CD4-positive, alpha-beta T cell treated with Interferon alpha-2 for 1 hour (primary cell): ENCODE results near the gene RSAD1.

Source experiments
- DNase-seq, 2 donors: peaks; one replicate each; pipeline ENCODE4 v3.0.0-alpha.2; 2020 to 2022

The RSAD1 gene

DNA sequence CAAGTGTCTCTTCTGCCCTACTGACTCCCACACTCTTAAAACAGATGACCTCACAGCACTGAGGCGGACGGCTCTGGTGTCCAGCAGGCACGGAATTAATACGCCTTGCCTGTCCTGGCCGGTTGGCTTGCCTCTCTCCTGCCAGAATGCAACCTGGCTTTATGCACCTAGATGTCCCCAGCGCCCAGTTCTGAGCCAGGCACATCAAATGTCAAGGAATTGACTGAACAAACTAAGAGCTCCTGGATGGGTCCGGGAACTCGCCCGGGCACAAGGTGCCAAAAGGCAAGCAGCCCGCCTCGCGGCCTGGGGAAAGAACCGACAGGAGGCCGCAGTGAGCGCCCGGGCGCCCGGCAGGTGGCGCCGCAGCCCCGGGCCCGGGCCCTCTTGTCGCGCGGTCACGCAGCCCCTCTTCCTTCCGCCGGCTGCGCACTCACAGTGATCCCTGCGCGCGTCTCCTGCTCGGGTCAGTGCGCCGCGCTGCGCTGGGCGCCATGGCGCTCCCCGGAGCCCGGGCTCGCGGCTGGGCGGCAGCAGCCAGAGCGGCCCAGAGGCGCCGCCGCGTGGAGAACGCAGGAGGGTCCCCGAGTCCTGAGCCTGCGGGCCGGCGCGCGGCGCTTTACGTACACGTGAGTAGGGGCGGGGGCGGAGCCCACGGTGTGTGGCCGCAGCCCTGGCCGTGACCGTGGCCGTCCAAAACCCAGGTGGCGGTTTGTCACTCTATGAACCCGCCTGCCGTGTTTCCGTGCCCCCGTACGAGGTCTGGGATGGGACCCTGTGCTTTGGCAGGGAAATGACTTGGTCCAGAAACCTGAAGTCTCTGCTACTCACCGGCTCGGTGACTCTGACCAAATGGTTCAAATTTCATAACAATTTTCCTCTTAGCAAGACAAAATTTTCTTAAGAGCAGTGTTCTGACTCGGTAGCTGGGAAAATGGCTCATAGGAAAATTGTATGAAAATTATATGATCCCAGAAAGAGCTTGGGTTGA is at the start of gene RSAD1:
Gene RSAD1 (plus strand): TSS at position 470 of the 991 bp plus-strand sequence. CDS start 25 bp downstream, at position 495.
- peak; percentile 89 to 90 for DNase-seq

DNA sequence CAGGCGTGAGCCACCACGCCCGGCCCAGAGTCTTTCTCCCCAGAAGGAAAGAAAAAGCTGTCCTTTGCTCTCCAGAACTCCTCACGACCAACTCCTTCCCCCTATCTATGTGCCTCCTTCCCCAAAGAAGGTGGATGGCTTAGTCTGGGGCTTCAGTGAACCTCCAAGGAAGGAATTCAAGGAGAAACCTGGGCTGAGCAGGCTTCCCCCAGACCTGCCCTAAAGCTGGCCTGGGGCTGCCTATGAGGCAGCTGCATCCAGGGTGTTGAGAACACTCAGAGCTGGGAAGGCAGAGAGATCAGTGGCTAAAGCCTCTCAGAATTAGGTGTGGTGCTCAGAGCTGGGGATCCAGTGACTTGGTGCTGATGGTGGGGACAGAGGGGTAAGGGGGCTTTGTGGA is 48.9 kb upstream of the RSAD1 start:
- DNase-seq: no peak

DNA sequence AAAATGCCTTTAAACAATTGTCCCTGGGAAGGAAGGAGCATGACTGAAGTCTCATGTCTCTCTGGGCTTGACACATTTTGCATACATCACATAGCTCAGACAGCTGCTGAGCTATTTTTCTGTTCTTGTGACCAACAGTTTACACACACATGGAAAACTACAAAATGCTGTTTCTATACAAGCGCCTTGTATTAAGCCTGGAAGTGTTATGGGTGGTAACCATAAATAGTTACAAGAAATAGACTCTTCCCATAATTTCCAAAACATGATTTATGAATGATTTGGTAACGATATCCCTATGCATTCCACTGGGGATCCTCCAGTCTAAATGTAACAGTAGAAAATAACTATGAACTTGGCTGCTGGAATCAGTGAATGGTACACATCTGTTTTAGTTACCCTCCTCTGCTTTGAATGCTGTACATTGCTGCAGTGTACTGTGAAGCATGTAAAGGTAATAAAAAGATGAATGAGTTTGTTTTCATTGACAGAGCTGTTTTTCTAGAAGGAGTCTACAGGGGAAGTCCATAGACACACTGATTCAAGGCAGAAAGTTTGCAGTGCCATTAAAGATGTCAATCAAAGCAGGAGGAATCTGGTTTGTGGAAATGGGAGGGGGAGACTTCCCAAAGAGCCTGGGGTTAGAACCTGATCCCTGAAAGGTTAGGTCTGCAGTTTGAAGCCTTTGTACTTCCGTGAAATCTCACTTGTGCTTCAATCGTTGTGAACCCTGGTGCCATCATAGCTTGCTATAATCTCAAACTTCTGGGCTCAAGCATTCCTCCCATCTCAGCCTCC is 47.6 kb upstream of the RSAD1 start:
- DNase-seq: no peak

DNA sequence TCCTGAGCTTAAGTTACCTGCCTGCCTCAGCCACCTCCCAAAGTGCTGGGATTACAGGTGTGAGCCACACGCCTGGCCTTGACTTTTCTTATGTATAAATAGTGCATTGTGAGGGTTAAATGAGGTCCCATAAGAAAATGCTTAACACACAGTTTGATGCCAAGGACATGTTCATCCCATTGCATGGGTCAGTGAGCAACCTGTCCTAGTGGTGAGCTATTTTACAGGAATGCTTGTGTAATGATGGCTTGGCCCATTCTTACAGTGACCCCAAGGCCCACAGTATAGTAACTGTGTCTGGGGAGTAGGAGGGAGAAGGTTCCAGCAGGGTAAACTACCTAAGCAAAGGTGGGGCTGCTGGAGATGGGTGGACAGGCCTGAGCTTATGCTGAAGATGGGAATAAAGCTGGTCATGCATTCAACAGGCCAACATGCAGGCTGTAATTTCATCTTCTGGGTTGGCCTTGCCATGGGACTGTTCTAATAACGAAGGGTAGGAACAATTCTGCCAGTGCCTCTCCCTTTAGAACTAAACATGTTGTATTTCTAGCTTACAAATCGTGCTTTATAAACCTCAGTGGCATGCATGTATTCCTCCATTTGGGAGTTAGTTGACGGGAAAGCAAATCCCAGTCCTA is 46.4 kb upstream of the RSAD1 start:
- DNase-seq: no peak

DNA sequence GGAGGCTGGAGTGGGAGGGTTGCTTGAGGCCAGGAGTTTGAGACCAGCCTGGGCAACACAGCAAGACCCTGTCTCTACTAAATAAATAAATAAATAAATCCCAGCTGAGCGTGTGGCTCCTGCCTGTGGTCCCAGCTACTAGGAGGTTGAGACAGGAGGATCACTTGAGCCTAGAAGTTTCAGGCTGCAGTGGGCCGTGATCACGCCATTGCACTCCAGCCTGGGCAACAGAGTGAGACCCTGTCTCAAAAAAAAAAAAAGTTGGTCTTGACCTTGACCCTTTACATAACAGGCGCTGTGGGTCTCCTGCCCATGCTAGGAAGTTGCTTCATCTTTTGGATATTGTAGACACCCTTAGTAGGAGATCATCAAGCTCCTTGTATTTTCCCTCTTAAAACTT is 41.3 kb upstream of the RSAD1 start:
- no peak for DNase-seq

DNA sequence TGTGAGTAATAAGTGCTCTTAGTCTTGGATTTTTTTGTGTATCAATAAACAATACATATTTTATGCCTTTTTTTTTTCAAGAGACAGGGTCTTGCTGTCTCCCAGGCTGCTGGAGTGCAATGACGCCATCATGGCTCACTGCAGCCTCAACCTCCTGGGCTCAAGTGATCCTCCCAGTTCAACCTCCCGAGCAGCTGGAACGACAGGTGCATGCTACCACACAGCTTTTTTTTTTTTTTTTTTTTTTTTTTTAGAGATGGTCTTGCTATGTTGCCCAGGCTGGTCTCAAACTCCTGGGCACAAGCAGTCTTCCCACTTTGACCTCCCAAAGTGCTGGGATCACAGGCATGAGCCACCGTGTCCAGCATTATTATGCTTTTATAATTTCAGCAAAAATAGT is 39.7 kb upstream of the RSAD1 start:
- DNase-seq: no peak

DNA sequence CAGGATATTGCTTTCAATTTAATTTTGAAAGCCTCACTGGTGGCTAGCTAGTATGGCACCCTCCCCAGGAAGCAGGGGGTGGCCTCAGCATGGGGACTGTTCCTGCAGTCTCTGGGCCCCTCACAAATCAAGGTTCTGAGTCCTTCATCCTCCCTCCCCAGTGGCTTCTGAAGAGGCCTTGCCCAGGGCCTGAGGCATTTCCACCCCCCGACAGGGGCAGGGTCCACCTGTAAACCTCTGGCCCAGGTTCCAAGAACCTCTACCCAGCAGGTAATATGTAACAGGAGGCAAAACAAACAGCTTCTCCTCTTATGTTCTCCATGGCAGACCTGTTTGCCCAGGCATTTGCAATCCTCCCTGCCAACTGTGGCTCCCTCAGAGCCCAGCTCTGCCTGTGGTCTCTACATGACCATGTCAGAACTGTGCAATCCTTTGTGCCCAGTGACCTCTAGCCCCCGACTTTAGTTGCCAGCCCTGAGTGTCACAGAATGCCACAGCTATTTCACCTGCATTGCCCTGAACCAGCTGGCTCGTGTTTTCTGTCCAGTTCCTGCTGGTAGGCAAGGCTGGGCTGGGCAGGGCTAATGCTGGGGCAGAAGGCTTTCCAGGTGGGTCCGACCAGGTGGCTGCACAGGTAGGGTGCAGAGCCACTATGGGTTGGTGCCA is 38.4 kb upstream of the RSAD1 start:
- DNase-seq: no peak

DNA sequence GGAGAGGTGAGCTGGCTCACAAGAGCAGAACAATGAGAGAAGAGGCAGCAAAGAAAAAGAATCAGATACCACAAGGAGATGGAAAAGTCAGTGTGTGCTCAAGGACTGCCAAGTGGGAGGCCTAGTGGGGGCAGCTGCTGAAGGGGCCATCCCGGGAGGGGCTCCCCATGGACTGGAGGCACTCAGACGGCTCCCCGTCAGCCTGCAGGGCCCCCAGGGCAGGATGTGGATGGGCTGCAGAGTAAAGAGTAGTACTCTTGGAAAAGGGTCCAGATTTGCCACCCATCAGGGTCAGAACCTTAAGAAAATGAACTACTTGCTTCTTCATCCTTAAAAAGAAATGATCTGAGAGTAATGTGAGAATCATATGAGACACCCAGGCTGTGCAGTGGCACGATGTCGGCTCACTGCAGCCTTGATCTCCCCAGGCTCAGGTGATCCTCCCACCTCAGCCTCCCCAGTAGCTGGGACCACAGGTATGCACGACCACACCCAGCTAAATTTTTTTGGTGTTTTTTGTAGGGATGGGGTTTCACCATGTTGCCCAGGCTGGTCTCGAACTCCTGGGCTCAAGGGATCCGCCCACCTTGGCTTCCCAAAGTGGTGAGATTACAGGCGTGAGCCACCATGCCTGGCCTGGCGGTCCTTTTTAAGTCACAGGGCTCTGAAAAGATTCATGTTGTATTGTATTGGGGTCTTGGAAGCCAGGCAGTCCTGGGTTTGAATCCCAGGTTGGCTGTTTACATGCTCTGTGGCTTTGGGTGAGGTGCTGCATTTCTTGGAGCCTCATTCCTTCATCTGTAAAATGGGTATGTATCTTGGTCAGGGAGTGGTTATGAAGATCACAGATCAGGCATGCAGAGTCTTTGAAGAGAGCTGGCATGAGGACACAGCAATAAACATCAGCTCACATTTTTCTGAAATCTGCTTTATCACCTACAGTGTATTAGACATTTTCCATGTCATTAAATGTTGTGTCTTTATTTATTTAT is 37.5 kb upstream of the RSAD1 start:
- no peak for DNase-seq

DNA sequence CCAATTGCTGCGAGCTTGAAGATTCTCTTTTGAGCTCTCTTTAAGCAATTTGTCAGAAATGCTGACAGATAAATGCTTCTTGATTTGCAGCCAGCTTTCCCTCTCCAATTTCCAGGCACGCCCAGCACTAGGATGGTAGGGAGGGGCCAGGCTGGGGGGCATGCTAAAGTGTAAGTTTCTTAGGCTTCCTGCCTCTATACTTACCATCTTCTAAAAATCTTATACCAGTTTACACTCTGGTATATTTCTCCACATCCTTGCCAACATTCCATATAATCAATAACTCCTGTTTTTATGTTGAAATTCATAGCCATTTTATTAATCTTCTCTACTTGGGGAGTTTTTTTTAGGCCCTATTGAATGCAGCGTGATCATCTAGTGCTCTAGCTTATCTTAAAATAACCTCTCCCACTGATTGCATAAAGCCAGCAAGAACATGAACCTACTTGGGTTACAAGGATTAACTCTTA is 35.1 kb upstream of the RSAD1 start:
- DNase-seq: no peak

DNA sequence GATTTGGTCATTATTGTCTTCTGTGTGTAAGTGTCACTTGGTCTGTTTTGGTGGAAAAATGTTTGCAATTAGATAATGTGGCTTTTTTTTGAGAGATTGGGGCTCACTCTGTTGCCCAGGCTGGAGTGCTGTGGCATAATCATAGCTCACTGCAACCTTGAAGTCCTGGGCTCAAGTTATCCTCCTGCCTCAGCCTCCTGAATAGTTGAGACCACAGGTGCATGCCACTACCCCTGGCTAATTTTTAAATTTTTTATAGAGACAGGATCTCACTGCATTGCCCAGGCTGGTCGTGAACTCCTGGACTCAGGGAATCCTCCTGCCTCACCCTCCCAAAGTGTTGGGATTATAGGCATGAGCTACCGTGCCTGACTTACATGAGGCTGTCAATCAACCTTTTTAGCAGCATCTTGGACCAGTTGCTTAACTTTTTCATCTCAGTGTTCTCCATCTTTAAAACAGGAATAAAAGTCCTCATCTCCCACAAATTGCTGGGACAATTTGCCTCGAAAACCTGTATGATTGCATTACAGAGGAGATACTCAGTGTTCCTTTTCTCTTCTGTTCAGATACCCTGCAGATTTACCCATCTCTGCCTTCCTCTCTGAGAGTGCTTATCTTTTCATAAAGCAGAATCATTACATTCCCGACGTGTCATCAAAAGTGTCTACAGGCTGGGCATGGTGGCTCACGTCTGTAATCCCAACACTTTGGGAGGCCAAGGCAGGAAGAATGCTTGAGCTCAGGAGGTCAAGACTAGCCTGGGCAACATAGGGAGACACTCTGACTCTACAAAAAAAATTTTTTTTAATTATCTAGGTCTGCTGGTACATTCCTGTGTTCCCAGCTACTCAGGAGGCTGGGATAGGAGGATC is 33.6 kb upstream of the RSAD1 start:
- no peak for DNase-seq

DNA sequence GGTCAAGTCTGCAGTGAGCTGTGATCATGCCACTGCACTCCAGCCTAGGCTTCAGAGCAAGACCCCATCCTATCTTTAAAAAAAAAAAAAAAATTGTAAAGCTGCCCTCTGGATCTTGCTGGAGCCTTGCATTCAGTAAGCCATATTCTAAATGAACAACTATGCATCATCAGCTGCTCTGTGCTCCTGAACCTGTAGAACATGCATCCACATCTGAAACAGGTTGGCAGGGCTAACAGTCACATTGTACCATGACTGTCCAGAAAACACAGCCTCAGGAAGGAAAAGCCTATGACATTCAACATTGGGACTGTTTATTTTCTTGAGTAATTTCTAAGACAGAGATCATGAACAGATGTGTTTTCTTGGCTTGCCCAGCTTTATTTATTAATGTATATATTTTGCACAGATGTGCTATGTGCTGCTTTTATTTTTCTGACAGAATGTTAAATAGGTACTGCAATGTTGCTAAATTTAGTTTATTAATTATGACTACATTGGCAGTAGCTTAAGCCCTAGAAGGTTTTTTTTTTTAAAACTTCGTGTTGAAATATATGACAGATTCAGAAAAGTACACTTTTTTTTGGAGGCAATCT is 32.8 kb upstream of the RSAD1 start:
- DNase-seq: no peak

DNA sequence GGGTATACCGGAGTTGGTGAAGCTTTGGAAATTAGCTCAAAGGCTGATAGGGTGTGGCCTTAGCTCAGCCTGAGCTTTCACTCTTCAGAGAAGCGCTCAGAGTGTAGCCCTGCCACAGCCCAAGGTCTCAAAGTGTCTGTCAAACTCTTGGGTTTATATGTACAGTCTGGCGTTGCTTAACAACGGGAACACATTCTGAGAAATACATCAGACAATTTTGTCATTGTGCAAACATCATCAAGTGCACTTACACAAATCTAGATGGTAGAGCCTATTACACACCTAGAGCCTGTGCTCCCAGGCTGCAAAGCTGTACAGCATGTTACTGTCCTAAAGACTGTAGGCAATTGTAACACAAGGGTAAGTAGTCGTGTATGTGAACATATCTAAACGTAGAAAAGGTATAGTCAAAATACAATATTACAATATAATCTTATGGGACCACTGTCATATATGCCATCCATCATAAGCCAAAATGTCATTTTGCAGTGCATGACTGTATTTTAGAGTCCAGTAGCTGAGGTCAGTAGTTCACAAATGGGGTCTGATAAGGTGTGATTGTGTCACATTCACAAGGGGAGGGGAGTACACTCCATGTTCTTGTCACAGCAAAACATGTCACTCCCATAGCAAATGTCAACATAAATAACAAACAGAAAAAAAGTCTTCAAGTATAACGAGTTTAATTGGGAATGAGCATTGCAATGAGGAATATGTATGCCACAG is 30.6 kb upstream of the RSAD1 start:
- no peak for DNase-seq

DNA sequence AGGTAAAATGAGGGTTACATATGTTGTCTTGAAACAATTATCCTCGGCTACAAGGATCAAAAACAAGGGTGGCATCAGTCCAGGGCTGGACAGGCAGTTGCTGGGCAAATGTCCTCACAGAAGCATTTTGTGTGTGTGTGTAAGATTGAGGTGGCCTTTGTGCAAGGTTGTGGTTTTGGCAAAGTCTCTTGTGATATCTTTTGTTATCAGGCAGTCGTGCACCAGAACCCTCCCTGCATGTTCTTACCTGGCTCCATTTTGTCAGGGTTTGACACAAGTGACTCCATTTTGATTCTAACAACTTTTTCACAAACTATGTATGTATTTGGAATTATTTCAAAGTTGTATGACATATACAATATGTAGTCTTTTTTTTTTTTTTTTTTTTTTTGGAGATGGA is 30.0 kb upstream of the RSAD1 start:
- no peak for DNase-seq

DNA sequence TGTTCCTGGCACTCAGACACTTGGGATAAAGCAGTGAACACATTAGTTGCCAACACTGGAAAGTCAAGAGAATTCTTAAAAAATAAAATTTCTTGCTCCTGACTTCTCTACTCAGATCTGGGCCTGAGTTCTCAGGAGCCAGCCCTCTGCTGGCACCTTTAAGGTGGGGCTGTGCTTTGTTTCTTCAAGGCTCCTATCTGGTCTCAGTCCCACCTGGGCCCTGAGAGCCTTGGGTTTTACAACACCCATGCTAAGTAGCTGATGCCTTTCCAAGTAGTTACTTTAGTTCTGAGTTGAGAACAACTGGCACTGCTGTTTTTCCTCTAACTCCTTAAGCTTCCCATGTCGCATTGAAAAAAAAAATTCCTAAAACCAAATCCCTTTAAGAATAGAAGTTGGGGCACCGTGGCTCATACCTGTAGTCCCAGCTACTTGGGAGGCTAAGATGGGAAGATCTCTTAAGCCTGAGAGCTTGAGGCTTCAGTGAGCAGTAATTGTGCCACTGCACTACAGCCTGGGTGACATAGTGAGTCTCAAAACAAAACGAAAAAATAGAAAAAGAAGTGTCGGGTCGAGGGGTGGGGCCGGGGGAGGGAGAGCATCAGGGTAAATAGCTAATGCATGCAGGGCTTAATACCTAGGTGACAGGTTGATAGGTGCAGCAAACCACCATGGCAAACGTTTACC is 26.6 kb upstream of the RSAD1 start:
- no peak for DNase-seq

DNA sequence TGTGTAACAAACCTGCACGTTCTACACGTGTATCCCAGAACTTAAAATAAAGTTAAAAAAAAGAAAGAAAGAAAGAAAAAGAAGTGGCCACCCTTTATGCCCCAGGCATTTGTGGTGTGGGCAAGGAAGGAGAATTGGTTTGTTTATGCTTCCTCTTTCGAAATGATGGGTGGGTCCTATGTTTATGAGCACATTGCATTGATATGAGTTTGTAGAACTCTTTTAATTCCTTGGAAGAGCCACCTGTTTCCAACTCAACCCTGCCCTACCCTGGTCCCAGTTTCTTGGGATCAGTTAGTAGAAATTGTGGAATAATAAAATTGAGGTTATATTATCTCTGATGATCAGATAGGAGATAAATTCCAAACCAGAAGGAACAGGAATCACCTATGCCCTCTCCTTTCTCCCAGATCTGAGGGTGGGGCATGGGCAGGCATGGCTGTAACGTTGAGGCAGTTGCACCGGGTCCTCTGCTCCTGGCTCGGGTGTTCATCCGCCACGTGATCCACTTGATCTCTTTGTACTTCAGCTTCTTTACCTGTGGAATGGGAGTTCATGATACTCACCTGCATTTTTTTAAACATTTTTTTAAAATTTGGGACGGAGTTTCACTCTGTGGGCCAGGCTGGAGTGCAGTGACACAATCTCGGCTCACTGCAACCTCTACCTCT is 25.9 kb upstream of the RSAD1 start:
- DNase-seq: no peak

DNA sequence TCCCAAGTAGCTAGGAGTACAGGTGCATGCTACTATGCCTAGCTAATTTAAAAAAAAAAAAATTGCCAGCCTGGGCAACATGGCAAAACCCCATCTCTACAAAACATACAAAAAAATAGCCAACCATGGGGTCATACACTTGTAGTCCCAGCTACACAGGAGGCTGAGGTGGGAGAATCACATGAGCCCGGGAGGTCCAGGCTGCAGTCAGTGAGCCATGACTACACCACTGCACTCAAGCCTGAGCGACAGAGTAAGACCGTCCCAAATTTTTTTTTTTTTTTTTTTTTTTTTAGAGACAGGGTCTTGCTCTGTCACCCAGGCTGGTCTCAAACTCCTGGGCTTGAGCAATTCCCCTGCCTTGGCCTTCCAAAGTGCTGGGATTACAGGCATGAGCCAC is 24.8 kb upstream of the RSAD1 start:
- DNase-seq: no peak

DNA sequence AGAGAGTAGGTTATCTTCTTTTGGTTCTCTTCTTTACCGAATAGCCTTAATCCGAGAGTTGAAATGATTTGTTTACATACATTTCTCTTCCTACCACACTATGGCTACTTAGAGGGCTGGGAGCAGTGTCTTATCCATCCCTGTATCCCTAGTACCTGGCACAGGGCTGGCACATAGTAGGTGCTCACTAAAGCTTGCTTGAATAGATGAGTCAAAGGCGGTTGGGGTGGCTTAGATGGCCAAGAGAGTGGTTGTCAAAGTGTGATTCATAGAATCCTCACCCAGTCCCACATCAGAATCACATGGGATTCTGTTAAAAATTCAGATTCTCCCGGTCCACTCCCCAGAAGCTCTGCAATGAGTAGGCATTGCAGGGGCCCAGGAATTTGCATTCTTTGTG is 21.0 kb upstream of the RSAD1 start:
- no peak for DNase-seq

DNA sequence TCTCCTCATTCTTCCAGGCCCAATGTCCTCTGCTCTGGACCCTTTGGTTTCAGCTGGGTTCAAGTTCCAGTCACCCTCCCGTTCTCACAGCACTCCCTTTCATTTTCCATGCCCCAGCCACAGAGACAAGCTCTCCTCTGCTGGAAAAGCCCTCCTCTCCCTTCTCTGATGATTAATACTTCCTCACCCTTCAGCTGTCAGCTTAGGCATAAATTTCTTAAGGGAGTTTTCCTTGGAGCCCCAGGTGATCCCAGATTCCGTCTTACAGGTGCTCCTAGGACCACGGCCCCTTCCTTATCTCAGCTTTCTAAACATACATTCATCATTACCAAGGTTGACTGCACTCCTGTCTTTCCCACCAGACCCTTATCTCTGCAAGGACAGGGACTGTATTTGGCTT is 20.4 kb upstream of the RSAD1 start:
- DNase-seq: no peak
